Measurements from ENCODE around the gene SCN5A. TPM values are rescaled to one million over a fixed set of nuclear protein-coding genes. Genes with fewer than 3 reads are reported as not detected.

SCN5A gene
- total RNA-seq, 1 experiment from 2014 or later: 0.16 TPM

DNA sequence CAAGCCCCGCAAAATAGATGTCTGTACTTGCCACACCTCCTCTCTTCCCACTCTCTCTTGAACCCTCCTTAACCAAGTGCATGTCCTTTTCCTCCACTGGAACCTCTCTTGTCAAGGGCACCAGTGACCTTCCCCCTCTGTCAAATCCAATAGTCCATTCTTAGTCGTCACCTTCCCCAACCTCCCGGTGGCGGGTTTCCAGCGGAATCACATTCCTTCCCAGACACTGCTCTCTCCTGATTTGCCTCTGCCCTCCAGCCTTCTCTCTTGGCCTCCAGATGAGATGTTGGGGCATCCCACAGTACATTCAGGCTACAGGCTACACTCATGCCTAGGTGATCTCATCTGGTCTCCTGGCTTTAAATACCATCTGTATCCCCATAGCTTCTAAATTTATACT is 31.1 kb downstream of the SCN5A start:
- H3K4me3 Mint-ChIP-seq (ENCODE audit: unreplicated experiment): no peak overlapping the region
- H3K4me1 Mint-ChIP-seq (ENCODE audit: low read depth, unreplicated experiment): no peaks in the 10 kb centered on the region
- ChIA-PET POLR2A (no interaction called here), CTCF (no interaction called here)
- peaks cover 21% of the 10 kb centered on the region for H3K27me3 Mint-ChIP-seq (ENCODE audit: insufficient read depth, unreplicated experiment)
- no peaks in the 10 kb centered on the region for H3K9me3 ChIP-seq
- DNase-seq: no peak
- no peak overlapping the region for H3K27ac Mint-ChIP-seq (ENCODE audit: unreplicated experiment)
- no peaks in the 10 kb centered on the region for H3K36me3 ChIP-seq (ENCODE audit: control insufficient read depth, insufficient read depth, low read length)
- no TSS peak for BruUV-seq (replicated peaks)
- no peak overlapping the region for H3K4me3 ChIP-seq (ENCODE audit: low read depth, low read length)
- intact Hi-C loops (cut with micrococcal nuclease; ENCODE audit: unreplicated experiment): no loop called here
- H3K27me3 ChIP-seq (replicated peaks; ENCODE audit: control insufficient read depth, insufficient read depth, low read length): peaks cover 2% of the 10 kb centered on the region; the same call in 1 of the 2 replicates
- no peaks in the 10 kb centered on the region for H3K4me1 ChIP-seq
- TF ChIP-seq, protein P1, sequence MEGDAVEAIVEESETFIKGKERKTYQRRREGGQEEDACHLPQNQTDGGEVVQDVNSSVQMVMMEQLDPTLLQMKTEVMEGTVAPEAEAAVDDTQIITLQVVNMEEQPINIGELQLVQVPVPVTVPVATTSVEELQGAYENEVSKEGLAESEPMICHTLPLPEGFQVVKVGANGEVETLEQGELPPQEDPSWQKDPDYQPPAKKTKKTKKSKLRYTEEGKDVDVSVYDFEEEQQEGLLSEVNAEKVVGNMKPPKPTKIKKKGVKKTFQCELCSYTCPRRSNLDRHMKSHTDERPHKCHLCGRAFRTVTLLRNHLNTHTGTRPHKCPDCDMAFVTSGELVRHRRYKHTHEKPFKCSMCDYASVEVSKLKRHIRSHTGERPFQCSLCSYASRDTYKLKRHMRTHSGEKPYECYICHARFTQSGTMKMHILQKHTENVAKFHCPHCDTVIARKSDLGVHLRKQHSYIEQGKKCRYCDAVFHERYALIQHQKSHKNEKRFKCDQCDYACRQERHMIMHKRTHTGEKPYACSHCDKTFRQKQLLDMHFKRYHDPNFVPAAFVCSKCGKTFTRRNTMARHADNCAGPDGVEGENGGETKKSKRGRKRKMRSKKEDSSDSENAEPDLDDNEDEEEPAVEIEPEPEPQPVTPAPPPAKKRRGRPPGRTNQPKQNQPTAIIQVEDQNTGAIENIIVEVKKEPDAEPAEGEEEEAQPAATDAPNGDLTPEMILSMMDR (IDR thresholded peaks at IDR 0.05; ENCODE audit: insufficient read depth in 1 of 2, low read depth in 1 of 2, low read length in 1 of 2, severe bottlenecking in 1 of 2, unreplicated experiment in 1 of 2): no peak
- no peaks in the 10 kb centered on the region for H3K36me3 Mint-ChIP-seq (ENCODE audit: insufficient read depth, unreplicated experiment)
- no peaks in the 10 kb centered on the region for H3K9me3 Mint-ChIP-seq (ENCODE audit: unreplicated experiment)

DNA sequence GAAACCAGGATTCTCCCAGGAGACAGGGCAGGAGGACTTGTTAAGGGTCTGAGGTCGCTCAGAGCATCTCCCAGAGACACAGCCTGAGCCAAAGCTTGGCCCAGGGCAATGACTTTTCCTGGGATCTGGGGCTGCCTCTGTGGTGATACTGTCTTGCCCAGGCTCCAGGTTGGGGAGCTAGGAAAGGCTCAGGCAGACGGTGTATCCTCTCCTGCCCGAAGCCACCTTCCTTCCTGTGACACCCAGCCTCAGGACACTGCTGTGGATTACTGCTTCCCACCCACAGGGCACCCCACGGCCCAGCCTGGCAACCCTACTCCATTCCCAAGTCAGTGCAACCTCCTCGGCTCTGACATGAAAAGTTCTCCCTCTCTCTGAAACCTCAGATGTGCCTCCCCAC is 31.9 kb downstream of the SCN5A start:
- Histone ChIP-seq H3K4me1 (no peaks in the 10 kb centered on the region), H3K9me3 (no peaks in the 10 kb centered on the region), H3K27me3 (replicated peaks; ENCODE audit: control insufficient read depth, insufficient read depth, low read length) (peaks cover 2% of the 10 kb centered on the region; the same call in 1 of the 2 replicates), H3K36me3 (ENCODE audit: control insufficient read depth, insufficient read depth, low read length) (no peaks in the 10 kb centered on the region), H3K4me3 (ENCODE audit: low read depth, low read length) (no peak overlapping the region)
- ChIA-PET CTCF (no interaction called here), POLR2A (no interaction called here)
- intact Hi-C loops (cut with micrococcal nuclease; ENCODE audit: unreplicated experiment): no loop called here
- Mint-ChIP-seq H3K4me1 (ENCODE audit: low read depth, unreplicated experiment) (no peaks in the 10 kb centered on the region), H3K27me3 (ENCODE audit: insufficient read depth, unreplicated experiment) (peaks cover 21% of the 10 kb centered on the region), H3K27ac (ENCODE audit: unreplicated experiment) (no peak overlapping the region), H3K9me3 (ENCODE audit: unreplicated experiment) (no peaks in the 10 kb centered on the region), H3K36me3 (ENCODE audit: insufficient read depth, unreplicated experiment) (no peaks in the 10 kb centered on the region), H3K4me3 (ENCODE audit: unreplicated experiment) (no peak overlapping the region)
- TF ChIP-seq, protein P1 (IDR thresholded peaks at IDR 0.05; ENCODE audit: insufficient read depth in 1 of 2, low read depth in 1 of 2, low read length in 1 of 2, severe bottlenecking in 1 of 2, unreplicated experiment in 1 of 2): no peak
- DNase-seq: no peak
- BruUV-seq (replicated peaks): no TSS peak

DNA sequence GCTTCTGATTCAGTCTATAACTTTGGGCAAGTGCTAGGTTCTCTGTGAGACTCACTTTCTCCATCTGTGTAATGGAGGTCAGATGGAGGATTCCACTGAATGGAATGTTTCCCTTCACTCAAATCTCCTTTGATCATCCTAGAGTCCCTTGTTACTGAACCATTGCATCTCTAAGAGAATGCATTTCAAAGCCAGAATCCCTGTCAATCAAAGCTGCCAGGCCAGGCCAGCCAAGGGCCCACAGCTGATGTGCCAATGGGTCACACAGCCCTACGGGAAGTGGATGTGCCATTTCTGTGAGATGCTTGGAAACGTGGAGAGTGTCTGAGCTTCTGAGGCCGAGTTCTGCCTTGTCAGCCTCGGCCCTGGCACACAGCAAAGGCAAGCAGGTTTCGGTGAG is 32.4 kb downstream of the SCN5A start:
- peaks cover 21% of the 10 kb centered on the region for H3K27me3 Mint-ChIP-seq (ENCODE audit: insufficient read depth, unreplicated experiment)
- CTCF ChIA-PET: no interaction called here

More for the DNA sequence above, 32.4 kb downstream of the SCN5A start:
- Mint-ChIP-seq H3K27ac (ENCODE audit: unreplicated experiment) (no peak overlapping the region), H3K36me3 (ENCODE audit: insufficient read depth, unreplicated experiment) (no peaks in the 10 kb centered on the region), H3K9me3 (ENCODE audit: unreplicated experiment) (no peaks in the 10 kb centered on the region), H3K4me3 (ENCODE audit: unreplicated experiment) (no peak overlapping the region), H3K4me1 (ENCODE audit: low read depth, unreplicated experiment) (no peaks in the 10 kb centered on the region)
- no peaks in the 10 kb centered on the region for H3K9me3 ChIP-seq
- intact Hi-C loops (cut with micrococcal nuclease; ENCODE audit: unreplicated experiment): no loop called here
- TF ChIP-seq, protein P1 (IDR thresholded peaks at IDR 0.05; ENCODE audit: insufficient read depth in 1 of 2, low read depth in 1 of 2, low read length in 1 of 2, severe bottlenecking in 1 of 2, unreplicated experiment in 1 of 2): no peak
- no peaks in the 10 kb centered on the region for H3K36me3 ChIP-seq (ENCODE audit: control insufficient read depth, insufficient read depth, low read length)
- H3K4me1 ChIP-seq: no peaks in the 10 kb centered on the region
- BruUV-seq (replicated peaks): no TSS peak
- H3K27me3 ChIP-seq (replicated peaks; ENCODE audit: control insufficient read depth, insufficient read depth, low read length): peaks cover 2% of the 10 kb centered on the region; the same call in 1 of the 2 replicates
- POLR2A ChIA-PET: no interaction called here
- no peak for DNase-seq
- no peak overlapping the region for H3K4me3 ChIP-seq (ENCODE audit: low read depth, low read length)
